Ureter (tissue), 1 donor: ENCODE measurements around the gene ZFPM1. TPM values are rescaled to one million over a fixed set of nuclear protein-coding genes. Genes with fewer than 3 reads are reported as not detected.

Source experiments
- DNase-seq: peaks from one replicate; pipeline ENCODE4 v3.0.0-alpha.2; 2020; ENCODE audit warnings: low spot score
- total RNA-seq: library from RNA; stranded (reverse); gene quantifications from one replicate; pipeline ENCODE4 v1.2.4, GENCODE V29; 2023
- donor health status: DM: yes; HTN: yes; CAD: no.

Gene ZFPM1
- total RNA-seq, 1 donor from 2014 or later = 13.7 TPM

DNA sequence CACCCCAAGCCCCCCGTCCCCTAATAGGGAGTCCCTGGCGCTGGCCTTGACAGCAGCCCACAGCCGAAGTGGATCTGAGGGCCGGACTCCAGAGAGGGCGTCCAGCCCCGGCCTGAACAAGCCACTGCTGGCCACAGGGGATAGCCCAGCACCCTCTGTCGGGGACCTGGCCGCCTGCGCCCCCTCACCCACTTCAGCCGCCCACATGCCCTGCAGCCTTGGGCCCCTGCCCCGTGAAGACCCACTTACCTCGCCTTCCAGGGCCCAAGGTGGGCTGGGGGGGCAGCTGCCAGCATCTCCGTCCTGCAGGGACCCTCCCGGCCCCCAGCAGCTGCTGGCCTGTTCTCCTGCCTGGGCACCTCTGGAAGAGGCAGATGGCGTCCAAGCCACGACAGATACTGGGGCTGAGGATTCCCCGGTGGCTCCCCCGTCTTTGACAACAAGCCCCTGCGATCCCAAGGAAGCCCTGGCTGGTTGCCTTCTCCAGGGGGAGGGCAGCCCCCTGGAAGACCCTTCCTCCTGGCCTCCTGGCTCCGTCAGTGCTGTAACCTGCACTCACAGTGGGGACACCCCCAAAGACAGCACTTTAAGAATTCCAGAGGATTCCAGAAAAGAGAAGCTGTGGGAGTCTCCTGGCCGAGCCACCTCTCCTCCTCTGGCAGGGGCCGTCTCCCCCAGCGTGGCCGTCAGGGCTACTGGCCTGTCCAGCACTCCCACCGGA lies 19.3 kb upstream of the ZFPM1 start:
- DNase-seq = no peak

GRCh38 chr16:88434353-88434690 lies 18.8 kb upstream of the ZFPM1 start:
- no peak for DNase-seq

- no peak for DNase-seq
Observed at GRCh38 chr16:88434746-88435145, 18.3 kb upstream of the ZFPM1 start.

GRCh38 chr16:88435437-88436355 lies 17.4 kb upstream of the ZFPM1 start:
- no peak for DNase-seq

- no peak for DNase-seq
Observed at GRCh38 chr16:88436796-88437195, 16.3 kb upstream of the ZFPM1 start.

GRCh38 chr16:88437367-88437964 lies 15.6 kb upstream of the ZFPM1 start:
- DNase-seq = no peak

DNA sequence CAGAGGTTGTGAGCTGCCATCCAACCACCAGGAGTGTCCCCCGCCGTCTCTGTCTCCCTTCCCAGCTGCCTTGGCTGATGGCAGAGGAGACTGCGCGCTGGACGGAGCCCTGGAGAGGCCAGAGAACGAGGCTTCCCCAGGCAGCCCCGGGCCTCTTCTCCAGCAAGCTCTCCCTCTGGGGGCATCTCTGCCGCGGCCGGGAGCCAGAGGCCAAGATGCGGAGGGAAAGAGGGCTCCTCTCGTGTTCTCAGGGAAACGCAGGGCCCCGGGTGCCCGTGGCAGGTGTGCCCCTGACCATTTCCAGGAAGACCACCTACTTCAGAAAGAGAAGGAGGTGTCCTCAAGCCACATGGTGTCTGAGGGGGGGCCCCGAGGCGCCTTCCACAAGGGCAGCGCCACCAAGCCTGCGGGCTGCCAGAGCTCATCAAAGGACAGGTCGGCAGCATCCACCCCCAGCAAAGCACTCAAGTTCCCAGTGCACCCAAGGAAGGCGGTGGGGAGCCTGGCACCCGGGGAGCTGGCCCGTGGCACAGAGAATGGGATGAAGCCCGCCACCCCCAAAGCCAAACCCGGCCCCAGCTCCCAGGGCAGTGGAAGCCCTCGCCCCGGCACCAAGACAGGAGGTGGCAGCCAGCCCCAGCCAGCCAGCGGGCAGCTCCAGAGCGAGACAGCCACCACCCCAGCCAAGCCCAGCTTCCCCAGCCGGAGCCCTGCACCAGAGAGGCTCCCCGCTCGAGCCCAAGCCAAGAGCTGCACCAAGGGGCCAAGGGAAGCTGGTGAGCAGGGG lies 14.8 kb upstream of the ZFPM1 start:
- DNase-seq = no peak

DNA sequence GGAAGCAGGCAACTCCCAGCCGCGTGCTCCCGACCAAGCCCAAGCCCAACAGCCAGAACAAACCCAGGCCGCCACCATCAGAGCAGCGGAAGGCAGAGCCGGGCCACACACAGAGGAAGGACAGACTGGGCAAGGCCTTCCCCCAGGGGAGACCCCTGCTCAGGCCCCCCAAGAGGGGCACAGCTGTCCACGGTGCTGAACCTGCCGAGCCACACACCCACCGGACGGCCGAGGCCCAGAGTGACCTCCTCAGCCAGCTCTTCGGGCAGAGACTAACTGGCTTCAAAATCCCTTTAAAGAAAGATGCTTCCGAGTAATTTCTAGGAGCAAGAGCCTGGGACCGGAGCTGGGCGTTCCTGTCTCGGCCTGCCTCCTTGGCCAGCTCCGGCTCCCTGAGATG lies 14.1 kb upstream of the ZFPM1 start:
- DNase-seq = no peak

DNA sequence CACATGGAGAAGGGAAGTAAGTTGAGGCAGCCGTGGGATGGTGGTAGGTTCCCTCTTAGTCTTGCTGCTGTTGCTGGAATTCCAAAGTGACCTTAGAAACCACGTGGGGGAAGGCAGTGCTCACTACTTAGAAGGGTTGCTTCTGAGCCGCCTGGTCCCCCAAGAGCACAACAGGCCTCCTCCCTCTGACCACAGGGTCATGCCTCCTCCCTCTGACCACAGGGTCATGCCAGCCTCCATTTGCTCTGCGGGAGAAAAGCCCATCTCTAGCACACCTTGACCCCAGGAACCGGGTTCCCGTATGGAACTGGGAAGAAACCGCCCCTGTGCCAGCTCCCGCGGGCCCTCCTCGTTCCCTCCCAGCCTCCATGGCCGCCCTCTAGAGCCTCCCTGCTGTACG lies 13.4 kb upstream of the ZFPM1 start:
- no peak for DNase-seq

DNA sequence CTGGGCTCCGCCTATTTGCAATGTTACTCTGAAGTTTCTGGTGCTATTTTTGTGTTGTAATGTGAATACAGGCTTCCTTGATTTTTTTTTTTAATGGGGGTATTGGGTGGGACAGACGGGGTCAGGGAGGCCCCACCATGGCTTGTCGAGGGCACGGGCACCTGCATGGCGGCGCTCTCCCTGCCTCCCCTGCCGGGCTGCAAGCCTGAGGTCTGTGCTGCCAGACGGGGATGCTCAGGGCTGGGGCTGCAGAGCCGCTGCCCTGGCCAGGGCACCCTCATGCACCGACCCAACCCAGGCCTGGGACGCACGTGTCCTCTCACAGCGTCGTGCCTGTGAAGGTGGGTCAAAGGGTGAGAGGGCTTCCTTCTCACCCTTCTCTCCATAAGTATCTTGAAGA lies 13.0 kb upstream of the ZFPM1 start:
- no peak for DNase-seq

GRCh38 chr16:88440686-88441405 lies 12.2 kb upstream of the ZFPM1 start:
- DNase-seq = no peak

DNA sequence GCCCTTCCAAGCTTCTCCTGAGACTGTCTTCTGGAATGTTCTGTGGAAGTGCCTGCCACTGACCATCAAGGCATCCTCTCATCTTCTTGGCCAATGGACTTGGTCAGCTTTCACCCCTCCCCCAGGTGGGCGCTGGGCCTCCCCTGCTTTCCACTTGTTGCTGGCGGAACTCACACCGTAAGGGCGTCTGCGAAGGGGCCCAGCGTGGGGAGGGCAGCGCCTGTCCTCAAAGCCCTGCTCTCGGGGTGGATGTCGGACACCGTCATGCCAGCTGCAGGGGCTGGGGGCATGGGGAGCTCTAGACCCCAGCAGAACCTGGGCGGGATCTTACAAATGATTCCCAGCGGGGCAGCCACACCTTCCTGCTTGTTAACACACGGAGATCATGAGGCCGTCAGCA lies 11.6 kb upstream of the ZFPM1 start:
- DNase-seq = no peak

- no peak for DNase-seq
Observed at GRCh38 chr16:88442383-88442726, 10.7 kb upstream of the ZFPM1 start.

GRCh38 chr16:88442727-88443576 lies 10.1 kb upstream of the ZFPM1 start:
- peak; percentile 77 for DNase-seq

GRCh38 chr16:88444826-88445582 lies 8.1 kb upstream of the ZFPM1 start:
- DNase-seq = no peak

- no peak for DNase-seq
Observed at GRCh38 chr16:88445583-88445960, 7.5 kb upstream of the ZFPM1 start.

DNA sequence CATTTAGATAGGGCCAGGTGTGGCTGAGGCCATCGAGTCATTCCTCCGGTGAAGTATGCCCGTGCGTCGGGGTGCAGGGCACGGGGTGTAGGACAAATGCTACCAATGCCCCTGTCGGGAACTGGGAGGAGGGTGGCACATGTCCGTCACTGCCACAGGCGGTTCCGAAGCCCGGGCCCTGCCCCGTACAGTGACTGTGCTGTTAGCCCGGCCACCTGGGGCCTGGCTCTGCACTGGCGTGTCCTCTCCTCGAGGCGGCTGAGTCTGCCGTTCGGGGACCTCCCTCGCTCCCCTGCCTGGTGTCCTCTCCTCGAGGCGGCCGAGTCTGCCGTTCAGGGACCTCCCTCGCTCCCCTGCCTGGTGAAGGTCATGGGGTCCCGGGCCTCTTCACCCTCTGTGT lies 7.0 kb upstream of the ZFPM1 start:
- DNase-seq = no peak

DNA sequence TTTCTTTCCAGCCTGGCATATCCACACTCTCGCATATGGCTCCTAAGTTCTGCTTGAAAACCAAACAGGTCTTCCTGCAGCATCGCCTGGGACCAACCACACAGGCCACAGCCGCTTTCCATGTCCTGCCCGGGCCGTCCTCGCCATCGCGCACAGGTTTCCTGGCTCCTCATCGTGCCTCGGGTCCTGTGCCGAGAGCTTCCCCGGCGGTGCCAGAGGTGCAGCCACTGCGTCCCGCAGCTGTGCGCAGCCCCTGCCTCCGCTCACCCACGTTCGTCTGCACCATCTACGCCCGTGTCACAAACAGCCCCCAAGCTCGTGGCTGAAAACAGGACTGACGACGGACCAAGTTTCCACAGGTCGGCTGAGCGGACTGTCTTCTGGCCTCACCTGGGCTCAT lies 6.3 kb upstream of the ZFPM1 start:
- DNase-seq = no peak

- no peak for DNase-seq
Observed at GRCh38 chr16:88447881-88448280, 5.2 kb upstream of the ZFPM1 start.
